NCI-H82 (cell line): Measurements from ENCODE around the gene FAM47E.

Experiments
- DNase-seq: peaks from one replicate; lab custom pipeline; 2025; lab: John Stamatoyannopoulos, UW

The FAM47E gene

GRCh38 chr4:76301068-76301774 lies 49.7 kb downstream of the FAM47E start:
- no peak for DNase-seq

- DNase-seq = no peak
These were observed 50.2 kb downstream of the FAM47E start for GRCh38 chr4:76301775-76302162.

- DNase-seq = no peak
These were observed 51.4 kb downstream of the FAM47E start for GRCh38 chr4:76302826-76303438.

GRCh38 chr4:76305033-76305687 lies 53.6 kb downstream of the FAM47E start:
- no peak for DNase-seq

- DNase-seq = peak; percentile 48
These were observed 54.7 kb downstream of the FAM47E start, which contains the start of gene STBD1 for GRCh38 chr4:76305971-76306881. Gene STBD1, plus strand, starts transcription at chr4:76306733. Its CDS starts 37 bp downstream, at chr4:76306770.

- peak; percentile 64 for DNase-seq
These were observed 55.5 kb downstream of the FAM47E start for GRCh38 chr4:76306882-76307659.

- DNase-seq = no peak
These were observed 56.1 kb downstream of the FAM47E start for GRCh38 chr4:76307660-76308014.

GRCh38 chr4:76308548-76308947 lies 57.0 kb downstream of the FAM47E start:
- peak; percentile 13 for DNase-seq

- peak; percentile 46 for DNase-seq
These were observed 58.5 kb downstream of the FAM47E start for GRCh38 chr4:76309939-76310550.

GRCh38 chr4:76310683-76311082 lies 59.2 kb downstream of the FAM47E start:
- peak; percentile 74 for DNase-seq

GRCh38 chr4:76311896-76312331 lies 60.4 kb downstream of the FAM47E start:
- DNase-seq = peak; percentile 40

- DNase-seq = no peak
These were observed 60.9 kb downstream of the FAM47E start for GRCh38 chr4:76312457-76312856.

GRCh38 chr4:76313547-76313946 lies 62.0 kb downstream of the FAM47E start:
- no peak for DNase-seq

- no peak for DNase-seq
These were observed 63.9 kb downstream of the FAM47E start for GRCh38 chr4:76315267-76315918.

- DNase-seq = no peak
These were observed 64.6 kb downstream of the FAM47E start for GRCh38 chr4:76316131-76316530.

- DNase-seq = no peak
These were observed 70.7 kb downstream of the FAM47E start for GRCh38 chr4:76322236-76322635.

GRCh38 chr4:76325072-76325471 lies 73.6 kb downstream of the FAM47E start:
- no peak for DNase-seq

- no peak for DNase-seq
These were observed 75.0 kb downstream of the FAM47E start for GRCh38 chr4:76326515-76326914.
